GM23248 (cell line): ENCODE measurements around the gene ARSJ. TPM values are rescaled to one million over a fixed set of nuclear protein-coding genes. Genes with fewer than 3 reads are reported as not detected.

Experiments
- DNase-seq: peaks from one replicate; pipeline ENCODE4 v3.0.0-alpha.2; 2015
- H2AFZ ChIP-seq: fragments of 200-600 bp; sonication (generic); 2 replicates; pipeline ENCODE4 v1.6.1; 2016; ENCODE audit warnings: antibody characterized with exemption
- H3F3A ChIP-seq: fragments of 200-600 bp; sonication (generic); 2 replicates; pipeline ENCODE4 v1.6.1; 2016; ENCODE audit warnings: mild to moderate bottlenecking, antibody characterized with exemption, mixed run types; ENCODE audit not compliant: insufficient read depth
- H3K27ac ChIP-seq: fragments of 200-600 bp; sonication (generic); 2 replicates; pipeline ENCODE4 v1.5.1; 2016; ENCODE audit warnings: mild to moderate bottlenecking
- H3K27me3 ChIP-seq: fragments of 200-600 bp; sonication (generic); replicated peaks from 2 replicates; pipeline ENCODE4 v1.6.1; 2016; ENCODE audit warnings: mild to moderate bottlenecking; ENCODE audit not compliant: insufficient read depth
- H3K36me3 ChIP-seq: fragments of 200-600 bp; sonication (generic); 2 replicates; pipeline ENCODE4 v1.6.1; 2016; ENCODE audit warnings: low read depth, mild to moderate bottlenecking
- H3K4me1 ChIP-seq: fragments of 200-600 bp; sonication (generic); 2 replicates; pipeline ENCODE4 v1.6.1; 2016; ENCODE audit warnings: mild to moderate bottlenecking; ENCODE audit not compliant: insufficient read depth
- H3K4me2 ChIP-seq: fragments of 200-600 bp; sonication (generic); one replicate; pipeline ENCODE4 v1.6.1; 2016; ENCODE audit warnings: mild to moderate bottlenecking; ENCODE audit not compliant: unreplicated experiment
- H3K4me3 ChIP-seq: fragments of 200-600 bp; sonication (generic); 2 replicates; pipeline ENCODE4 v1.5.1; 2016; ENCODE audit warnings: mild to moderate bottlenecking
- H3K79me2 ChIP-seq: fragments of 200-600 bp; sonication (generic); 2 replicates; pipeline ENCODE4 v1.6.1; 2016; ENCODE audit warnings: mild to moderate bottlenecking; ENCODE audit not compliant: insufficient read depth
- H3K9ac ChIP-seq: fragments of 200-600 bp; sonication (generic); 2 replicates; pipeline ENCODE4 v1.6.1; 2016; ENCODE audit warnings: mild to moderate bottlenecking
- H3K9me2 ChIP-seq: fragments of 200-600 bp; sonication (generic); 2 replicates; pipeline ENCODE4 v1.6.1; 2016; ENCODE audit warnings: mixed run types, mild to moderate bottlenecking, moderate library complexity; ENCODE audit not compliant: insufficient read depth
- H3K9me3 ChIP-seq: fragments of 200-600 bp; sonication (generic); one replicate; pipeline ENCODE4 v1.6.1; 2017; ENCODE audit warnings: low read depth
- H4K20me1 ChIP-seq: fragments of 200-600 bp; sonication (generic); 2 replicates; pipeline ENCODE4 v1.6.0; 2016; ENCODE audit not compliant: insufficient read depth
- EZH2 ChIP-seq: fragments of 200-600 bp; sonication (generic); IDR thresholded peaks from 2 replicates; pipeline ENCODE4 v1.6.1; 2018; ENCODE audit warnings: antibody characterized with exemption, mild to moderate bottlenecking; ENCODE audit not compliant: insufficient read depth, poor library complexity, severe bottlenecking
- EZH2phosphoT487 ChIP-seq: fragments of 200-600 bp; sonication (generic); IDR thresholded peaks from 2 replicates; pipeline ENCODE4 v1.6.1; 2018; ENCODE audit warnings: antibody characterized with exemption, moderate library complexity, mild to moderate bottlenecking, low read depth; ENCODE audit not compliant: insufficient read depth
- WGBS, 2 experiments: methylation state at CpG; one replicate each; pipeline ENCODE4 v1.1.6; 2015 to 2017; ENCODE audit warnings: low lambda C conversion rate in 2 of 2, low coverage in 1 of 2; ENCODE audit errors: missing lambda C conversion rate in 2 of 2; 5-methylcytosine and 5-hydroxymethylcytosine counted together
- in situ Hi-C: fragments of 300-500 bp; cut with MboI; formaldehyde crosslinking; loops from 2 replicates; pipeline ENCODE4 v1.15.0; 2020
- polyA plus RNA-seq: library from polyadenylated mRNA; unstranded; fragments of >200 nt; fragmentation: Nextera tagmentation; extraction: Ambion mirVana; gene quantifications from 2 replicates; pipeline ENCODE4 v1.2.1, GENCODE V29; 2016
- total RNA-seq: library from RNA; depleted of rRNA; stranded (reverse); fragments of >200 nt; shearing (Covaris generic); gene quantifications from 2 replicates; pipeline ENCODE4 v1.2.3, GENCODE V29; 2014

Gene ARSJ
- total and polyA plus RNA-seq, 2 experiments from 2014 or later, result 32.2 to 33.7 TPM

GRCh38 chr4:113880240-113881028, 99.0 kb downstream of the ARSJ start:
- Histone ChIP-seq H3K4me2 (no peak overlapping the region), H3K9me3 (no peaks in the 10 kb centered on the region), H4K20me1 (no peaks in the 10 kb centered on the region), H3K36me3 (no peaks in the 10 kb centered on the region), H2AFZ (no peak overlapping the region), H3K4me1 (peaks cover 24% of the 10 kb centered on the region), H3F3A (no peaks in the 10 kb centered on the region; the same call in 1 of the 2 replicates), H3K27ac (no peak overlapping the region), H3K9ac (no peak overlapping the region), H3K4me3 (no peak overlapping the region), H3K27me3 (no peaks in the 10 kb centered on the region), H3K9me2 (no peaks in the 10 kb centered on the region), H3K79me2 (no peaks in the 10 kb centered on the region)
- TF ChIP-seq EZH2, result no peak
- TF ChIP-seq EZH2phosphoT487, result no peak
- DNase-seq, result peak; percentile 6
- in situ Hi-C loops, result no loop called here
- 32 to 36% methylated on average over 3 of the region's 3 CpGs for WGBS, 2 experiments

GRCh38 chr4:113878668-113879067, 100.8 kb downstream of the ARSJ start:
- Histone ChIP-seq H3K4me1 (peaks cover 24% of the 10 kb centered on the region), H3K4me2 (no peak overlapping the region), H3K9me3 (no peaks in the 10 kb centered on the region), H3K36me3 (no peaks in the 10 kb centered on the region), H3F3A (no peaks in the 10 kb centered on the region; the same call in 1 of the 2 replicates), H3K9me2 (no peaks in the 10 kb centered on the region), H3K27ac (no peak overlapping the region; the same call in 1 of the 2 replicates), H3K9ac (no peak overlapping the region), H3K4me3 (no peak overlapping the region), H3K79me2 (no peaks in the 10 kb centered on the region), H3K27me3 (no peaks in the 10 kb centered on the region), H4K20me1 (no peaks in the 10 kb centered on the region), H2AFZ (0 out of 2 replicates have a peak overlapping the region, but pooled peaks have one; percentile 42)
- in situ Hi-C loops, result no loop called here
- 18 to 27% methylated on average over 3 of the region's 3 CpGs for WGBS, 2 experiments
- peak; percentile 39 for DNase-seq
- TF ChIP-seq EZH2 (no peak), EZH2phosphoT487 (no peak)

DNA sequence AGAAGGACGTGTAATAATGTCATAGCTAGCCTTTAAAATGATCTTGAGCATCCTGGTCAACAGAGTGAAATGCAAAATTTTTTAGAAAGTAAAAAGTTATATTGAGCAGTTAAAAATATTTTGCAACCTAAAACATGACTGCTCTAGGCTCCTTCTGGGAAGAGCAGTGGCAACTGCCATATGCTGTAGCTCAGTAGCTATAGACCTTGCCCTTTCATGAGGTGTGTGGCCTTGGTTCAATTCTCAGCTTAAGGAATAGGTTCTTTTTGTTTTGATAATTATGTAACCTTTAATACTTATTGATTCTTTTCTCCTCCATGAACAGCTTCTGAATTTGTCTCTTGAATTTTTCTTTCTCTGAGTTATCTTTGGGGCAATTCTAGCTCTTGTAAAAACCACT, 105.0 kb downstream of the ARSJ start:
- WGBS, 2 experiments, result 88 to 94% methylated on average over 1 of the region's 1 CpG
- no peak overlapping the region for H3K4me3 ChIP-seq
- in situ Hi-C loops, result no loop called here
- H3K9ac ChIP-seq, result no peak overlapping the region
- H3K9me3 ChIP-seq, result no peaks in the 10 kb centered on the region
- H3K9me2 ChIP-seq, result no peaks in the 10 kb centered on the region
- H4K20me1 ChIP-seq, result no peaks in the 10 kb centered on the region
- H3K79me2 ChIP-seq, result no peaks in the 10 kb centered on the region
- no peak for DNase-seq
- no peak overlapping the region for H2AFZ ChIP-seq
- H3K4me2 ChIP-seq, result no peak overlapping the region
- no peaks in the 10 kb centered on the region for H3K27me3 ChIP-seq
- no peaks in the 10 kb centered on the region for H3K36me3 ChIP-seq
- peaks cover 25% of the 10 kb centered on the region for H3K4me1 ChIP-seq
- peaks cover 8% of the 10 kb centered on the region; the same call in 1 of the 2 replicates for H3F3A ChIP-seq
- TF ChIP-seq EZH2 (no peak), EZH2phosphoT487 (no peak)
- no peak overlapping the region for H3K27ac ChIP-seq

DNA sequence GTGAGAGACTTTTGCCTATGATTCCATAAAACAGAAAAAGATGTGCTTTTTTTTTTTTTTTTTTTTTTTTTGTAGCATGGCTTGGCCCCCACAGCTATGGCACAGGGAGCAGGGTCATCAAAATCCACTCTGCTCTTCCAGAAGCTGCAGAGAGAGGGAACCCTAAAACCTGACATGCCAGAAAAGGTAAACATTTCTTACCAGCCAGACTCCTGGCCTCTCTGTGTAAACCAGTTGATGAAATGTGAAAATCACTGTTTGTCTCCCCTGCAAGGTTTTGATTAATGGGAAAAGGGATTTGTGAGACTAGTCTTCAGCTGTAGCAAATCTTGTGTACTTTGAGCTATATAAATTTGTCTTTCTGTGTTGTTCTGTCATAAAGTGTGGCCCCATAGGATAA, 105.9 kb downstream of the ARSJ start:
- Histone ChIP-seq H3K4me3 (no peak overlapping the region), H3K4me2 (no peak overlapping the region), H3K4me1 (peaks cover 17% of the 10 kb centered on the region), H3K9me2 (no peaks in the 10 kb centered on the region), H3K36me3 (no peaks in the 10 kb centered on the region), H3K27me3 (no peaks in the 10 kb centered on the region), H3K27ac (no peak overlapping the region), H3K9me3 (no peaks in the 10 kb centered on the region), H3K9ac (no peak overlapping the region), H3F3A (0 out of 2 replicates have a peak, but pooled peaks cover 8% of the 10 kb centered on the region), H2AFZ (no peak overlapping the region), H4K20me1 (no peaks in the 10 kb centered on the region), H3K79me2 (no peaks in the 10 kb centered on the region)
- in situ Hi-C loops, result no loop called here
- no peak for DNase-seq
- no peak for TF ChIP-seq EZH2phosphoT487
- TF ChIP-seq EZH2, result no peak
